Measurements from ENCODE around the gene HES7.

Gene HES7

GRCh38 chr17:8131844-8132441 is 8.0 kb upstream of the HES7 start:
- no peak overlapping the region for H3K27ac ChIP-seq
- no peak for TF ChIP-seq CTCF (conservative IDR thresholded peaks at IDR 0.05)

- no peak overlapping the region for H3K27ac ChIP-seq
- no peak for TF ChIP-seq CTCF (conservative IDR thresholded peaks at IDR 0.05)
These were observed 4.3 kb upstream of the HES7 start for GRCh38 chr17:8128125-8128784.

DNA sequence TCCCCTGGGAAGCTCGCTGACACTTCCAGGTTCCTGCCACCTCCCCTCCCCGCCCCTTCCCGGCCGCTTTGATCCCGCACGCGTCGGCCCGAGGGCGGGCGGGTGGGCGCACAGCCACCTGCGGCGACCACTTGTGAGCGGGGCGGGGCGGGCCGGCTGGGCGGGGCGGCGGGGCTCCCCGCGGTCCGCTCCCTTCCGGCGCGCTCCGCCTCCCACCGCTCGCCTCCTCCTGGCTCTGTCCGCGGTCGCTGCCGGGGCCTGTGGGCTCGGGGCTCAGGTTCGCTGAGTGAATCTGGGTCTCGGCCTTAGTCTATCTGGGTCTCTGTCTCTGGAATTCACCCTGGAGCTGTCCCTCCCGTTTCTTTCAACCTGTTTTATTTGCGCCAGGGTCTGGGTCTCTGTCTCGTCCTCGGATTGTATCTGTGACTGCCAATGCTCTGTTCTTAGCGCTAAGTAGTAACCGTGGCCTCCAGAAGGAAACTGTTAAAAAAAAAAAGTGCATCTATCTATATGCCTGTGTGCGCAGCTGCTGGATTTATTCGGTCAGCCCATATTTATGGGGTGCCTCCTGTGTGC is 2.7 kb upstream of the HES7 start:
- TF ChIP-seq CTCF (conservative IDR thresholded peaks at IDR 0.05): no peak

GRCh38 chr17:8125947-8126490 is 2.1 kb upstream of the HES7 start:
- TF ChIP-seq CTCF (conservative IDR thresholded peaks at IDR 0.05): no peak

More for the DNA sequence above, 2.7 kb upstream of the HES7 start:
- H3K27ac ChIP-seq: peak overlapping the region; percentile 51

GRCh38 chr17:8125154-8125946 is 1.4 kb upstream of the HES7 start:
- no peak for TF ChIP-seq CTCF (conservative IDR thresholded peaks at IDR 0.05)
- H3K27ac ChIP-seq: peak overlapping the region; percentile 51

More at GRCh38 chr17:8125947-8126490, 2.1 kb upstream of the HES7 start:
- H3K27ac ChIP-seq: peak overlapping the region; percentile 51

DNA sequence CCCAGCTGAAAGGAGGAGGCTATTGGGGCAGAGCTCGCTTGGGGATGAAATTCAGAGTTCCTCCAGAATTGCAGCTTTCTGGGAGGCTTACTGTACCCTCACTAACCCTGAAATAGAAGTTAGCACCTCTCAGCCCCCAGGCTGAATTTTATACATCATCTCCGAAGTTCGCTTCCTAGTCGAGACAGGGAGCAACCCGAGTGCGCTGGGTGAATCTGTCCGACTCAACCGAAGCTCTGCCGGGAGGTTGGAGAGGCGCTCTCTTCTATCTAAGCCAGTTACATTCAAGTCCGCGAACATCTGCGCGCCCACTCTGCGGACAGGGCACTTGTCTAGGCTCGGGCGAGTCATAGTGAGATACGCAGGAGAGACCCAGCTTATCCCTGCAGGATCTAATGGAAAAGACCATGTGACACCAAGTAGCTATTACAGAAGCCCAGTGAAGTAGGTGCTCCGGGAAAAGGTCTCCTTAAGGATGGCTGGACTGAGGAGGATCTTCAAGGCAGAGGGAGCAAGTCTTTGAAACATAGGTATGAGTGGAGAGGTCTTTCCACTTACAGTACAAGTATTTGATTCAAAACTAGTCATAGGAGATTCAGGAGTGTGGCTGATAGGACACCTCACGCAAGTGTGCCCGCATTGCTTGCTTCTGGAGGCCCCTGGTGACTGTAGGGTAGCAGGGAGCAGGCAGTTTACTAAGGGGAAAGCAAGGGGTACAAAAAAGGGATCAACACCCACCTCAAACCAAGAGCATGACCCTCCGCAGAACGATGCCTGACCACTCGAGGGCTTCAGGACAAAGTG is 646 bp upstream of the HES7 start:
- H3K27ac ChIP-seq: peak overlapping the region; percentile 39; the same call in 1 of the 2 replicates

More for the DNA sequence above, 646 bp upstream of the HES7 start:
- TF ChIP-seq CTCF (conservative IDR thresholded peaks at IDR 0.05): no peak

Measured in VCaP (cell line).